Measurements from ENCODE around the gene SHROOM4.

DNA sequence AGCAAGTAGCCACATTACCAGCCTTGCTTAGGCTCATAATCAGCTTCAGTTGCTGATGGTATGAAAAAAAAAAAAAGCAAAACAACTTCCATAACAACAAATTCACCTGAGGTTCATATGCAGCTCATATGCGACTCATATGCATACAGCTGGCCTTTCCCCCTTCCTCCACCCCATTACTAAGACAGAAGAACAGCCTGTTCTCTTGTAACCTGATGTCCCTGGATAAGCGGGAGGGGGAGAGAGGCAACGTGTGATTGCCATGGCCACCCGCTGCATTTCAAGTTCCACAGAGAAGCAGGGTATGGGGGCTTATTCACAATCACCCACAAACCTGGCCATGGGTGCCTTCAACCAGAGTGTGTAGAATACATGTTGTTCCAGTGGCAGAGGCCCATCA is 248.3 kb downstream of the SHROOM4 start:
- TF ChIP-seq CTCF (IDR thresholded peaks at IDR 0.05; ENCODE audit: insufficient read depth, low read depth, low read length) (no peak), EZH2 (IDR thresholded peaks at IDR 0.05; ENCODE audit: insufficient read depth, low read length) (no peak)

All from astrocyte (in vitro differentiated cells and primary cell).